HG03280 (cell line): ENCODE measurements around the gene TOM1L2.

Experiments used
- ATAC-seq: cut with Tn5 transposase; IDR thresholded peaks from one replicate; pipeline ENCODE4 v1.9.1; 2021; ENCODE audit warnings: mild to moderate bottlenecking, moderate library complexity; ENCODE audit not compliant: unreplicated experiment

The TOM1L2 gene

DNA sequence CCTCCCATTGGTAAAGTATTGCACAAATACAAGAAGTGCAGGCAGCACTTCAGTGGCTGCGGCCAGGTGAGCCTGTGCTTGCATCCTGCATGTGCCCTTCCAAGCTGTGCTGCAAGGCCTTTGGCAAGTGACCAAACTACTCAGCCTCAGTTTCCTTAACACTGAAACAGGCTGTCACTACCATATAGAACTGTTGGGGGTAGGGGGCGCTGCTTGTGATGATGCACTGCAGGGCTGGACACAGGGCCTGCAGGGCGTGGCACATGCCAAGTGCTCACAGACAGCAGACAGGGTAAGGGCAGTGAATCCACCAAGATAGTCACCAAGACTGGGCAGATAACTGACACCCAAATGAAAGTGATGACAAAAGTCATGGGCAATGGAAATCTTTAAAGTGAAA is 69.8 kb downstream of the TOM1L2 start:
- ATAC-seq: no peak

DNA sequence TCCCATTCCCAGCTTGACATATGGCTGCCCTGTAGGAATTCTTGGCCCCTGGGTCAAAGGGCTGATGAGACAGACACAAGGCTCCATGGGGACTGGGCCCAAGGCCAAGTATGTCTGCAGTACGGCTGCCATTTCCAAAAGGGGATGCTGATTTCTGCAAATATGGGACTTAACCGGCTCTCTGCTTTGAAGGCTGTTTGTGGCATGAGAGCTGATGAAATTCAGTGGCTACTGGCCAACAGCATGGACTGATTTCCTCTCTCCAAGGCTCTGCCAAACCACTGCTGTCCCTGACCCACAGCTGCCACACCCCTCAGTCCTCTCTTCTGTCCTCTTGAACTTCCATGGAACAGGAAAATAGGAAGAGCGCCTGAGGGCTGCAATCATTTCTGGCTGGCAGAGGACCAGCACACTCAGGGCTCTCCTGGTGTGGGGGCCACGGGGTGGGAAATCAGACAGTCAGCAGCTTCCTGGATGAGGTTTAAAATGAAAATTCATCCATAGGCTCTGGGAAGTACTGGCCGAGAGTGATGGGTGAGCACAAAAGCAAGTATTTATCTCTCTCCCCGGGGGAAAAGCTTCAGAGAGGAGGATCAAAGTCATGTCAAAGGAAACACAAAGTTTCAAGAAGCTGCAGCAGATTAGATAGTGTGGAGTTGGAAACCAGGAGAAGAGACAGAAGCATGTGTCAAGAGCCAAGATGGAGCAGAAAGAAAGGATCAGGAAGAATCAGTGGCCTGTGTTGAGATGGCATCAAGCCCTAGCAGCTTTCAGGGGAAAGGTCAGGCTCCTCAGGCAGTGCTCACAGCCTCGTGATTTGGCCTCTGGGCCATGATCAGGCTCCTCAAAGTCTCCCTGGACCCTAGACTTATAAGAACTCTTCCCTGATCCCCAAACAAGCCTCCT is 71.3 kb downstream of the TOM1L2 start:
- ATAC-seq: no peak

DNA sequence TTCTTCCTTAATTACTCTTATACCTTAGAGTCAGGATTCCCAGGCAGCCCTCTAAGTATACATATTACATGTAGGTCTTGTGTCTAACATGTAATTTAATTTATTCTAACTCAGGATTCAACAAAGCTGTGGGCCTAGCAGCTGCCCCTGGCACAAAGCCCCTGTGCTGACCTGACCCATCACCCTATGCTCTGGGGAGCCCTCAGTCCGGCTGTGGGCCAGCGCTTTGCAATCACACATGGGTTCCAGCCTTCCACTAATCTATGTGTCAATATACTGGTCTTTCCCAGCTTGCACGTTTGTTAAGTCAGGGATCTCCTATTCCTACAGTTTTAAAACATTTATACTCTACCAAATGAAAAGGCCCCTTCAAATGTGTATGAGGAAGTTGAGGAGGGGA is 72.7 kb downstream of the TOM1L2 start:
- ATAC-seq: no peak

DNA sequence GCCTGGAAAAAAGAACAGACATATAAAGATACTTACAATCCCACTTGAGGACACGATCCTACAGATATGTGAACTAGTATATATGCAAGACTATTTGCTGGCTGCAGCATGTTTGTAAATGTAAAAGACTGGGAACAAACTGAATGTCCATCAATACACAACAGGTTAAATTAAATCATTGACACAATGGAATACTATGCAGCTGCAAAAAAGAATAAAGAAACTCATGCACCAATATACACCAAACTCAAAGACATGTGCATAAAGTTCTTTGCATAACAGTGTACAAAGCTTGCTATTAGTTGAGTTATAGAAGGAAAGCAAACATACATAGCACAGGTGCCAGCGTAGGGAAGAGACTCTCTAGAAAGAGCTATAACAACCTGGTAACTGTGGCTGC is 73.5 kb downstream of the TOM1L2 start:
- ATAC-seq: no peak

DNA sequence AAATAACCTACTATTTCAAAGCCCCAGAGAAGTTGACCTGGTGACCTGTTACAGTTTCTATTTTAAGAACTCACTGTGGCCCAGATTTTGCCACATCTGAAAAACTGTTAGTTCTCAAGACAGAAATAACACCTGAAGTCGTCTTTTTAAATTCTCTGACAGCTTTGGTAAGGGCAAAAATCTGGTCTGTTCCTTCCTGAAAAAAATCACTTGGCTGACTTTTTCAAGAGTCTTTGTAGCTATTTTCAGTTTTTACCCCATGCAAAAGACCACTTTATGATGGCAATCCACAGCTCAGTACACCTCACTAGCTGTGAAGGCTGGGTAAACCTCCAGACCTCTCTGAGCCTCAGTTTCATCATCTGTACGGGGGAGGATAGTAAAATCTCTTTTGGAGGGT is 74.8 kb downstream of the TOM1L2 start:
- ATAC-seq: peak; percentile 51

DNA sequence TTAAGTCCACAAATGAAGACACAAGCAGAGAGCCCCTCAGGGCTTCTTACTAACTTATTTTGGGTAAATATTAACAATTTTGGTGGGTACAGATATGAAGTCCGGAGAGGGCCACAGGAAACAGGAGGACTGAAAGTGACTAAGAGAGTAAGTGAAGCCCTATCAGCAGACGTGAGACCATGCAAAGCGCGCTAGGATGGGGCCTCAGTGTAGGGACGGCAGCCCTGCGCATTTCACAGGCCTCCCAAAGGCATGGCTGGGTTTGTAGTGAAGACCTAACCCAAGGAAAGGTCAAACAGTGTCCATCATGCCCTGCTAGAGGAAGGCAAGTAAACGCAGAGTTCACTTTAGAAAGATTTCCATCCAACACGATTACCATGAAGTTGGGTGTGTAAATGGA is 75.5 kb downstream of the TOM1L2 start:
- ATAC-seq: no peak

DNA sequence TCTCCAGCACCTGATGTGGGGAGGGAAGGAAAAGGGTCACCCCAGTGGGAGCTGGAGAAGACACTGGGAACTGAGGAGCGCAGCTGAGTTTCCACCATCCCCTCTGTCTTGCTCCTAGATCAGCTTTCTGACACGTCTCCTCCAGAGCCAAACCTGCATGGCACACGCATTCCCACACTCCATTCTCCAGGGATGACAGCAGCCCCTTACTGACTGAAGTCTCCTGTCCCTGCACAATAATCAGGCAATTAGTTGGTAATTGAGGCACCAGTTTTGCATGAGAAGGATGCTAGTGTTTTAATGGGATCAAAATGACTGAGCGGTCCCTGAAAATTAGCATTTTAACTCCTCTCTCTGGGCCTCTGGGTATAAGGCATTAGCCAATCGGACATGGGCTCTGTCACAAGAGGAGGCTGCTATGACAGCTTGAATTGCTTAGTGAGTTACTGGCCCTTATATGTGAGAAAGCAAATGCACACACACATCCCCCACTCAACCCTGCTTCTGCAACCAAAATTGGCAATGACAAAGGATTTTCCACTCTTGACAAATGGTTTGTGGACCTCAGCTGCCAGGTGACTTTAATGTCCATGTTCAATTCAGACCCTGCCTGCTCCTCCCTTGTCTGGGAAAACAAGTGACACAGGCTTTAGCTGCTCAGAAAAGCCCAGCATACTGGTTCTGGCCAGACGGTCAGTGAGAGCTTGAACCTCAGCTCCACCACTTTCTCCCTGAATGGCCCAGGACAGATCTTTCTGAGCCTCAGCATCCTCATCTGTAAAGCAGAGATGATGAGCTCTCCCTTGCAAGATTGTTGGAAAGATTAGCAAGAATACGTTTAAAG is 78.2 kb downstream of the TOM1L2 start:
- no peak for ATAC-seq

DNA sequence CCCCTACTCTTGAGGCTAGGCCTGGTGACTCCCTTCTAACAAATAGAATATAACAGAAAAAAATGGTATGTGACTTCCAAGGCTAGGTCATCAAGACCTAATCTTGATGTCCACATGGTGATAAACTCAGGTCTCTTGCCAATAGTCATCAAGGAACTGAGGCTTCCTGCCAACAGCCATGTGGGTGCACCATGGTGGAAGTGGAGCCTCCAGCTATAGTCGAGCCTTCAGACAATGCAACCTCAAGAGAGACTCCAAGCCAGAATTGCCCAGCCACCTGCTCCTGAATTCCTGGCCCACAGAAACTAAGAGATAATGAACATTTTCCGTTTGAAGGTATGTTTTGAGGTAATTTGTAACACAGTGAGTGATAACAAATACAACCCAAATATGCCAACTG is 79.5 kb downstream of the TOM1L2 start:
- ATAC-seq: no peak

DNA sequence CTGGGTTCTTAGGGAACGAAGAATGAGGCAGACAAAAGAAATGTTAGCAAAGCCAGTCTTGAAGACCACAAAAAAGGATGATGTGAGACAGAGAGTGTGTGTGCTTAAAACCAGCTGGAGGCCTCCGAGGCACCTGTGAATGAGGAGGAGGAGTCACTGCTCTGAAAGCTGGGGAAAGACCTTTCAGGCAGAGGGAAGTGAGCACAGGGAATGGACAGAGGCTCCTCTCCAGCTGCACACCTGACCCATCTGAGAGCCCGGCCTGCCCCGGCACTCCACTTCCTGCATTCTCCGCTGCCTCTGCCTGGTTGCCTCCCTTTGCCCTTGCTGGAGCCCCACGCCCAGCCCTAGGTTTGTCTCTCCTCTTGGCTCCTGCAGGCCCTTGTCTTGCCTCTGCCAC is 80.2 kb downstream of the TOM1L2 start:
- ATAC-seq: no peak

DNA sequence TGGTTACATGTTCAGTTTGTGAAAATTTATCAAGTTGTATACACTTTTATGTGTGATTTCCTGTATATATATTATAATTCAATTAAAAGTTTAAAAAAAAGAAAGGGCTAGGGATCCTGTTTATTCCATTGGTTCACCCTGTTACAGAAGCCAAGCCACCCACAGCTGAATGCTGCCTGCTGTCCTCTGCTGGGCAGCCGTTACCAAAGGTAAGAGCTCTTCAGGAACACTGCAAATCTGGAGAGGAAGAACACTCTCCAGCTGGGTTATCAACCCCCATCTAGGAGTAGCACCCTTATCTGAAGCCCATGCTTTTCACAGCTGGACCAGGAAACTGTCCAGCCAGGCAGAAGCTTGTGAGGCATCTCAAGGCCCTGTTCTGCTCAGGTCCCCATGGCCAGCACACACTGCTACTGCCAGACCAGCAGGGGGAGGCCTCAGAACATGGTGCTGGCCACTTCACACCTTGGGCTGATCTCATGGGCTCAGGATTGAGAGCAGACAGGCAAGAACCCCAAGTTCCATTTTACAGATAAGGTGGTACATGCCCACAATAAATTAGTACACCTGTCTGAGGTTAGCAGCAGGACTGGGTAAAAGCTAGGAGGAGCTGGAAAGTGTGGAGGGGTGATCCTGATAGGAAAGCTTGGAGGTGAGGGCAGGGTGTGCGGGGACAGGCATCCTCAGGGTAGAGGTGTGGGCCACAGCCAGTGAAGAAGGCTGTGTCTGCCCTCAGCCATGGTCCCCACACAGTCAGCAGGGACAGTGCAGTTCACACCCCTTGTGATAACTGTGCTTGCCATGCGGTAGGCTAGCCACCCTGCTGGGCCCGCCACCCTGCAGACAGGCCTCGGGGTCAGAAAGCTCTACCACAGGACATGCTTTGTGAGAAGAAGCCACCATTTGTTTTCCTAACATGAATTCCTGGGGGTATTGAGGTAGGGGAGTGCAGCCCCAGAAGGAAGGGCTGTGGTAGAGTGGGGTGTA is 81.1 kb downstream of the TOM1L2 start:
- no peak for ATAC-seq

DNA sequence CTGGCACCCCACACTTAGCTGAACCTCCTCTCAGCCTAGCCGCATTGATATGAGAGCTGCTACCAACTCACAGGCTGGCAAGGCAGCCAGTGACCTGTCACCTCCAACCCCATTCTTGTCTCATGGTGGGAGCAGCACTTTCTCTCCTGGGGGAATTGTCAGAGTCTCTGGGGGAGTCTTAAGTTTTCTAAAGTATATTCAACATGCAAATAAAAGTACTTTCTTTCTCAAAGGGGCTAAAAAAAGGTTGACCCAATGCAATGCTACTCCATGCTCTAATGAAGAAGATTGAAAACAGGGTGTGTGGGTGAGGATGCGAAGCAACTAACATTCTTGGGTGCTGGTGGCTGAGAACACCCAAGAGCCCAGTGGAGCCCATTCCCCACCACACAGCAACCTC is 82.3 kb downstream of the TOM1L2 start:
- no peak for ATAC-seq

DNA sequence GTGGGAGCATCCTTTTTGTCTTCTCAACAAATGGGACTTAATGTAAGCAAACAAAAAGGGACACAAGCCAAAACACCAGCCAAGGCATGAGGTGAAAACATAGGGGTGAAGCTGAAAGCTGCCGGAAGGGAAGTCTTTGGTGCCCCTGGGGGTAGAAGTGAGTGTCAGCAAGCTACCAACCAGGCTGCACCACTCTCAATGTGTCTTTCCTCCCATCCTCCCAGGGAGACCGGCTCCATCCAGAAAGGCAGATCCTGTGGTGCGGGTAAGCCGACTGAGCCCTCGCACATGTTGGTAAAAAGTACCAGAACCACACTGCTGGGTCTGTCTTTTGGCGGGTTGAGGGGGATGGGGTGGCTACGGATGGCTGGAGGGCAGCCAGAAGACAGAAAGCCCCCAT is 83.4 kb downstream of the TOM1L2 start:
- no peak for ATAC-seq

DNA sequence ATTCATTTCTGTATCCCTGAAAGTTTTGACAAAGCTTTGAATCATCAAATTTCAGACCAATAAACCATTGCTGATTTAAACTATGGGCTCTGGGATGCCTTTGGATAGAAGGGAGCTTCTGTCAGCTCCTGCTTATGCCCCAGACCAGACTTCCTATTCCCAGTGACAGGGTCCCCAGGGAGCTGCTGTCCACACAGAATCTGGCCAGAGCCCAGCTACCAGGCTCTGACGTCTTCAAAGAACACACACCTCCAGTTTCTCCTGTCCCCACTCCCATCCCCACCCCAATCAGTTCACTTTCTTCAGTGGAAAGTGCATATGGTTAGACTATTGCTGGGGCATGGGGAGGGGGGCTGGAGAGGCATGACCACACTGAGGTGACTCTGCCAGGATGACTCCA is 83.8 kb downstream of the TOM1L2 start:
- ATAC-seq: no peak

DNA sequence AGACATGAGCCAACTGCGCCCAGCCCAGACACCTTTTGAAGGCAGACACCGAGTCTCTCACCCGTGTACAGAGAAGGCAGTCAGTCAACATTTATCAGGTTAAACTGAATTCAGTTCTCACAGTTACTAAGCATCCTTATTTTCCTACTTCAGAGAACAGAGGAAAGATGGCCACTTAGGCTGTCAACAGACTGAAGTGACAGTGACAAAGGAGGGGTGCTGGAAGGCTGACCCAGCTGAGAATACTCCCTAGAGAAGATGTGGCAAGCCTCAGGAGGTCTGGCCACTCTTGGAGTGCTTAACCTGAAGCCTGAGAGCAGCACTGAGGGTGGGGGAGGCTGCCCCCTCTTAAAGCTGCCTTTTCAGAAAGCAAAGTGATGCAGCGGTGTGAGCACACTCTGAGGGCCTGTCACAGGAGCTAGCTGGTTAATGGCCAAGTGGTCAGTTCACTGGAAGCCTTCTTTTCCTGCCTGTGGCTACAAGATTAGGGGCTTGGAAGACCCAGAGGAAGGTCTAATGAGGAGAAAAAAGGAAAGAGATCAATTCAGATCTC is 84.4 kb downstream of the TOM1L2 start:
- no peak for ATAC-seq

DNA sequence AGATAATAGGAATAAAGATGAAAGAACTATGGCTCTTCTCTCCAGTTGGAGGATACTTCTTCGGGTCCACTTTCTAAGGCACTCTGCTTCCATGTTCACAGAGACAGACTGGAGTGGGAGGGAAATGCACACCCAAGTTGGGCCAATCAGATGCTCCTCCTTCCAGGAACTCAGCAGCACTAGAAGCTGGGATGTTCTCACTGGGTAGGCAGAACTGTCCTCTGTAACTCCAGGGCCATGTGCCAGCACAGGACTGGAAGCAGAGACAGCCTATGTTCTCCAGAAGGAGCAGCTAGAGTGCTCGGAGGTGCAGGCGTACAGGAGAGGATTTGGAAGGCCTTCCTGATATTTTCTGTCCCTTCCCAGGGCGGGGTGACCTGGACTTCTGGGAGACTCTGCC is 85.5 kb downstream of the TOM1L2 start:
- no peak for ATAC-seq

DNA sequence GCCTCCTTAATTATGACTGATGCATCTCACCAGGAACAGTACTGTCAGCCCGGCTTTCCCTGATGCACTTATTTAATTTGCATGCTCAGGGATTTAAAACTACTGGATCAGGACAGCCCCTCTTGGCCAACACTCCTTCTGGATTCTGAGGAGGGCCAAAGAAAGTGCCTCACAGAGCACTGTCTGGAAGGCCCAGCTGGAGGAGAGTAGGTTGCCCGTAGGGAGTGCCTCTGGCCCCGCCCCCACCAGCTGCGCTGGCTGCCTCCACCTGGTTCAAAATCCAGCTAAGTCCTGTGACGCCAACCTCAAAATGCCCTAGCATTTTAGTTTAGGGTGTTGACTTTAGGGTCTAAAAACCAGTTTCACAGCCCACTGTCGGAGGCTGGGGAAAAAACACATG is 86.0 kb downstream of the TOM1L2 start:
- ATAC-seq: no peak

DNA sequence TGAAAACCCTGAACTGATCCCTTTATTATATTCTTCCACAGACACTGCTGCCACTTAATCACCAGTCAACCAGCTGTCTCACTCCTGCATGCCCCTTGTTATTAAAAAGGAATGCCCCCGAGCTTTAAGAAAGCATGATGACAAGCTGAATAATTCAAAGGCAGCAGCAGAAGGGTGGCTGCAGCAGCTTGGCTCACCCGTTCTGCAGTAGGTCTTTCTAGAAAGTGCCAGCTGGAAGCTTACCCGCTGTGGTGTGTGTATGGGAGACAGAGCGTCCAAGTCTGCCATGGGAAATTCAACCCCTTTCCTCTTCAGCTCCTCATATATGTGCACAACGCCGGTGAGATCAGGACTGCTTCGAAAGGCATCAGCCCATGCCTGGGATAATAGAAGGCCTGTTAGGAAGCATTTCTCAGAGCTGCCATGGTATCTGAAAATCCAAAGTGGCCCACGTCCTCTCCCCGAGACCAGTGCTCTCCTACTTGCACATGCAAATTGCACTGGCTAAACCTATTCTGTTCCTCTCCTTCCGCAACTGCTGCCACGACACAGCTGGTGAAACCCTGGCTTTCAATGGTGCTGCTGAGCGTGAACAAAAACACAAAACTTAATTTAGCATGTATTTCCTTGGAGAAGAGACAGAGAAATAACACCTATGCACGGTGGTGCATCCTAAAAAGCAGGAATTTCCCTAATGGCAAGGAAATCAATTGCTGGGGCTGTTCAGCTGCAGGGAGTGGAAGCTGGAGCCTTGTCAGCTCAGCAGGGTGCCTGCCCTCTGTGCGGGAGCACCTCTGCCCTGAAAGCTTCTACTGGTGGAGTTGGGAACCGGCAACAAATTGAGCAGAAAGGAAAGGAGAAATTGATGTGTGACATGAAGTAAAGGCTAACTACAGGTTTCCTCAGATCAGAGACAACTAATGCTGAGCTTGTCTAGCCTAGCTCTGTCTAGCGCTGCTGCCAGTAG is 87.5 kb downstream of the TOM1L2 start:
- no peak for ATAC-seq

DNA sequence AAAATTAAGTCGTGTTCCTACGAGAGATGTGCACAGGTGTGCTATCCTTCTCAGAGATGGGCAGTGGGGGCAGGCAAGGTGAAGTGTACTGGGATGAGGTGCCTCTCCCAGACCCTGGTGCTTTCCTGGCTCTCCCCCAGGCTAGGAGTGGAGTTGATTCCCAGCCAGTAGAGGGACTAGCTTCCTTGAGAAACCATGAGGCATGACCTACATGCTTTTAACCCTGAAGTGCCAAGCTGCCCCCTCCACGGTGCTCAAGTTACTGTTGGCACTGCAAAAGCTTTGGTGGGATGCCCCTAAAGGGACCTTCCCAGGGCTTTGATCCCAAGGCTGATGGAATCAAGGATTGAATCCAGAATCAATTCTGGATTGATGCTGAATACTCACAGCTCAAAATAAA is 88.4 kb downstream of the TOM1L2 start:
- ATAC-seq: no peak

DNA sequence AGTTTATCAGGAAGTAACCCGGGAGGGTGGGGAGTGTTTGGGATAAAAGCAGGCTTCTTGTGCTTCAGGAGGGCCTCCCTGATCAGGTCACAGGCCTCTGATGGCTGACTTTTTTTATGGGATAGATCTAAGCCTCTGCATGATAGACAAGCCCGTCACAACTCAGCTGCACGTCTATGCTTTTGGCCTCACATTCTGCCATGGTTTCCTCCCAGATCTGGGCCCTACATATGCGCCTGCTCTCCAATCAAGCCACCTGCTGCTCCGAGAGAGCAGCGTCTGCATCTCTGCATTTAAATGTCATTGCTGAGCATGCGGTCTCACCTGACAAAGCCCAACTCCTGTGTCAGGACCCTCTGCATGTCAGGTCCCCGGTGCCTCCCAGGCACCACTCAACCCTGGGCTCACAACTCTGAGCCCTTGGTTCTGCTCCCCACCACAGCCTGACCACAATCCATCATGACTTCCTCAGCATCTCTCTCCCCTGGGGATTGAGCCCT is 90.1 kb downstream of the TOM1L2 start:
- no peak for ATAC-seq
